Endothelial cell of umbilical vein (primary cell): ENCODE measurements around the gene EVC2. TPM values are rescaled to one million over a fixed set of nuclear protein-coding genes. Genes with fewer than 3 reads are reported as not detected.

ENCODE experiments used
- BruUV-seq: library from RNA; stranded (reverse); fragments of 400-500 nt; replicated peaks from 2 replicates; lab custom pipeline; 2021; lab: Mats Ljungman, UMichigan
- CTCF ChIA-PET: fragments of 300-600, 350-600 bp; sonication (Branson Sonifier 250); formaldehyde crosslinking; loops from one replicate; lab custom pipeline; 2021; ENCODE audit warnings: antibody characterized with exemption, inconsistent platforms; lab: Charles Lee
- POLR2A ChIA-PET: fragments of 300-600, 350-600 bp; sonication (Branson Sonifier 250); formaldehyde crosslinking; loops from one replicate; lab custom pipeline; 2021; ENCODE audit warnings: antibody characterized with exemption, inconsistent platforms; lab: Charles Lee
- DNase-seq: peaks from one replicate; pipeline ENCODE4 v3.0.0-alpha.2; 2011; ENCODE audit warnings: low read depth, low spot score
- FAIRE-seq: peaks from 2 replicates; lab custom pipeline; 2011; peaks lifted over from hg19 to GRCh38; lab: Jason Lieb, UNC
- H2AFZ ChIP-seq: 2 replicates; pipeline ENCODE4 v1.6.0; 2012; ENCODE audit warnings: low read depth, low read length, control low read depth, inconsistent platforms
- H3K27ac ChIP-seq: 2 replicates; pipeline ENCODE4 v1.5.1; 2011; ENCODE audit warnings: low read depth, mild to moderate bottlenecking, control low read depth, low read length, moderate library complexity; ENCODE audit not compliant: insufficient read depth
- H3K27me3 ChIP-seq, 2 experiments: 2 replicates each; pipeline versions ENCODE4 v1.6.0 to v1.6.1; 2011; ENCODE audit warnings: low read length in 2 of 2, mixed read lengths in 1 of 2; ENCODE audit not compliant: control insufficient read depth in 2 of 2, insufficient read depth in 2 of 2
- H3K36me3 ChIP-seq, 2 experiments: 2 replicates in 1 of 2; 3 replicates in 1 of 2; pipeline ENCODE4 v1.5.1; 2011; ENCODE audit warnings: low read length in 2 of 2, mild to moderate bottlenecking in 1 of 2, moderate library complexity in 1 of 2; ENCODE audit not compliant: control insufficient read depth in 2 of 2, insufficient read depth in 2 of 2; ENCODE audit errors: extremely low read depth in 1 of 2
- H3K4me1 ChIP-seq: 3 replicates; pipeline ENCODE4 v1.5.1; 2011; ENCODE audit warnings: mild to moderate bottlenecking, low read length; ENCODE audit not compliant: control insufficient read depth, insufficient read depth; ENCODE audit errors: extremely low read depth
- H3K4me2 ChIP-seq: 2 replicates; pipeline ENCODE4 v1.6.1; 2011; ENCODE audit warnings: low read length, control low read depth, mixed read lengths; ENCODE audit not compliant: insufficient read depth
- H3K4me3 ChIP-seq, 3 experiments: fragments of 200-600 bp in 1 of 3; sonication (generic), shearing (Covaris generic) in 1 of 3; replicated peaks in 1 of 3; 2 replicates each; pipeline ENCODE4 v1.5.1; 2011 to 2016; ENCODE audit warnings: control low read depth in 3 of 3, low read length in 3 of 3, mild to moderate bottlenecking in 2 of 3, inconsistent platforms in 1 of 3, low read depth in 1 of 3, moderate library complexity in 1 of 3; ENCODE audit not compliant: insufficient read depth in 1 of 3
- H3K79me2 ChIP-seq: 2 replicates; pipeline ENCODE4 v1.6.0; 2012; ENCODE audit warnings: low read length, inconsistent platforms; ENCODE audit not compliant: control insufficient read depth, insufficient read depth
- H3K9ac ChIP-seq: replicated peaks from 2 replicates; pipeline ENCODE3; 2011; ENCODE audit warnings: low read length, control low read depth; ENCODE audit not compliant: insufficient read depth; ENCODE audit errors: extremely low read depth
- H3K9me1 ChIP-seq: replicated peaks from 3 replicates; pipeline ENCODE4 v1.6.0; 2011; ENCODE audit warnings: mild to moderate bottlenecking, low read length; ENCODE audit not compliant: control insufficient read depth, insufficient read depth; ENCODE audit errors: extremely low read depth
- H3K9me3 ChIP-seq: replicated peaks from 2 replicates; pipeline ENCODE4 v1.5.1; 2012; ENCODE audit warnings: low read length, inconsistent platforms; ENCODE audit not compliant: control insufficient read depth, insufficient read depth
- H4K20me1 ChIP-seq: replicated peaks from 2 replicates; pipeline ENCODE3; 2011; ENCODE audit warnings: mild to moderate bottlenecking, low read length; ENCODE audit not compliant: control insufficient read depth, insufficient read depth; ENCODE audit errors: extremely low read depth
- CTCF ChIP-seq, 2 donors: IDR thresholded peaks; 1 replicate in 1 of 2; 2 replicates in 1 of 2; pipeline ENCODE4 v1.5.1; 2011; ENCODE audit warnings: low read length in 2 of 2, mild to moderate bottlenecking in 2 of 2, moderate library complexity in 2 of 2, control low read depth in 1 of 2, inconsistent platforms in 1 of 2, low read depth in 1 of 2; ENCODE audit not compliant: insufficient read depth in 1 of 2; ENCODE audit errors: extremely low read depth in 1 of 2
- EZH2 ChIP-seq: IDR thresholded peaks from 2 replicates; pipeline ENCODE4 v1.6.1; 2012; ENCODE audit warnings: borderline replicate concordance, low read depth, mild to moderate bottlenecking, moderate library complexity, low read length, inconsistent platforms; ENCODE audit not compliant: severe bottlenecking
- FOS ChIP-seq: IDR thresholded peaks from 2 replicates; pipeline ENCODE4 v1.6.1; 2011; ENCODE audit warnings: mild to moderate bottlenecking, low read length, moderate library complexity, borderline replicate concordance; ENCODE audit not compliant: insufficient read depth
- GATA2 ChIP-seq: IDR thresholded peaks from 2 replicates; pipeline ENCODE4 v1.7.0; 2011; ENCODE audit warnings: low read depth, mild to moderate bottlenecking, moderate library complexity, mixed read lengths, low read length; ENCODE audit not compliant: insufficient read length, insufficient read depth
- JUN ChIP-seq: IDR thresholded peaks from 2 replicates; pipeline ENCODE4 v1.6.1; 2011; ENCODE audit warnings: borderline replicate concordance, low read depth; ENCODE audit not compliant: insufficient read length, insufficient read depth
- MAX ChIP-seq: IDR thresholded peaks from 2 replicates; pipeline ENCODE4 v1.6.1; 2011; ENCODE audit not compliant: insufficient read depth, insufficient read length
- MYC ChIP-seq: IDR thresholded peaks from one replicate; pipeline ENCODE4 v1.6.1; 2011; ENCODE audit warnings: mild to moderate bottlenecking, low read depth, low read length
- POLR2A ChIP-seq: IDR thresholded peaks from 2 replicates; pipeline ENCODE4 v1.6.1; 2012; ENCODE audit warnings: low read depth, mild to moderate bottlenecking, control low read depth, low read length
- POLR2AphosphoS5 ChIP-seq: IDR thresholded peaks from 2 replicates; pipeline ENCODE4 v1.6.1; 2012; ENCODE audit warnings: low read depth, mild to moderate bottlenecking, control low read depth, low read length, moderate library complexity; ENCODE audit not compliant: insufficient read depth
- dilution Hi-C: fragments of 300-500 bp; cut with MboI; formaldehyde crosslinking; loops from one replicate; pipeline ENCODE4 v1.15.0; 2019; ENCODE audit warnings: low sequenced_read_pairs; ENCODE audit not compliant: extremely low pct_ligation_motif_present
- intact Hi-C: fragments of 100-400 bp; cut with micrococcal nuclease; formaldehyde crosslinking; loops from one replicate; pipeline ENCODE4 v1.10.0; 2022
- polyA plus RNA-seq, 4 experiments: library from polyadenylated mRNA; depleted of rRNA in 3 of 4; stranded (reverse) in 3 of 4; unstranded in 1 of 4; fragments of >200 nt; gene quantifications; 2 replicates each; pipeline versions ENCODE4 v1.2.1 to v1.2.3, GENCODE V29; 2011 to 2012; ENCODE audit warnings: missing spikeins in 1 of 4
- total RNA-seq: library from RNA; stranded (reverse); gene quantifications from 2 replicates; pipeline ENCODE4 v1.2.3, GENCODE V29; 2021

EVC2 gene
- total and polyA plus RNA-seq, 2 donors (not counting 3 experiments of a cell fraction or from before 2014, with no cell fraction given): 1.7 to 8.8 TPM

GRCh38 chr4:5720157-5720850 lies 11.9 kb upstream of the EVC2 start:
- intact Hi-C loops: no loop called here

More at GRCh38 chr4:5720157-5720850, 11.9 kb upstream of the EVC2 start:
- no peak overlapping the region for H3K9ac ChIP-seq
- H3K4me1 ChIP-seq: peaks cover 6% of the 10 kb centered on the region
- ChIA-PET CTCF (no interaction called here), POLR2A (no interaction called here)
- no peak for DNase-seq
- no peaks in the 10 kb centered on the region for H4K20me1 ChIP-seq
- H3K36me3 ChIP-seq: peaks cover 3 to 4% of the 10 kb centered on the region in 2 experiments
- FAIRE-seq: no peak
- H3K27ac ChIP-seq: no peak overlapping the region
- dilution Hi-C loops: no loop called here
- H3K4me2 ChIP-seq: no peak overlapping the region
- BruUV-seq: no TSS peak
- H3K9me3 ChIP-seq: no peaks in the 10 kb centered on the region
- peaks cover 8% of the 10 kb centered on the region for H3K79me2 ChIP-seq
- no peaks in the 10 kb centered on the region for H3K27me3 ChIP-seq
- TF ChIP-seq MYC (no peak), FOS (no peak), MAX (no peak), POLR2A (no peak), CTCF (IDR thresholded peaks at IDR 0.05; ENCODE audit: extremely low read depth in 1 of 2, insufficient read depth in 1 of 2, low read depth in 1 of 2, low read length in 2 of 2) (no peak), JUN (no peak), GATA2 (no peak), POLR2AphosphoS5 (no peak), EZH2 (no peak)
- no peak overlapping the region for H3K4me3 ChIP-seq
- no peaks in the 10 kb centered on the region for H3K9me1 ChIP-seq
- no peak overlapping the region for H2AFZ ChIP-seq
